ENCODE data around the gene AGAP4.
"Not testable (repeated sequence)": the region's sequence is repeated elsewhere in the genome, so short reads cannot be mapped to it uniquely, and the experiment has no call there.

Gene AGAP4

GRCh38 chr10:45817912-45818311 lies 29.4 kb downstream of the AGAP4 start:
- TF ChIP-seq FOXK2 (IDR thresholded peaks at IDR 0.05), result no peak
- TF ChIP-seq NFRKB (IDR thresholded peaks at IDR 0.05), result no peak
- TF ChIP-seq CTBP1 (IDR thresholded peaks at IDR 0.05; ENCODE audit: borderline replicate concordance), result no peak
- no peak for TF ChIP-seq SP1 (IDR thresholded peaks at IDR 0.05)
- TF ChIP-seq FOXA1 (IDR thresholded peaks at IDR 0.05), result no peak
- TF ChIP-seq HDGF (IDR thresholded peaks at IDR 0.05; ENCODE audit: borderline replicate concordance), result no peak
- TF ChIP-seq TARDBP (IDR thresholded peaks at IDR 0.05), result no peak
- TF ChIP-seq LEF1 (IDR thresholded peaks at IDR 0.05; ENCODE audit: borderline replicate concordance), result no peak
- no peak for TF ChIP-seq ARNT (IDR thresholded peaks at IDR 0.05)
- no peak for TF ChIP-seq ELF4 (IDR thresholded peaks at IDR 0.05)
- TF ChIP-seq SUZ12 (IDR thresholded peaks at IDR 0.05), result no peak
- CTCF ChIA-PET, result no interaction called here
- DNase-seq (ENCODE audit: extremely low spot score), result no peak
- POLR2A ChIA-PET, result no interaction called here

GRCh38 chr10:45817130-45817859 lies 30.0 kb downstream of the AGAP4 start:
- TF ChIP-seq LEF1 (IDR thresholded peaks at IDR 0.05; ENCODE audit: borderline replicate concordance) (no peak), SUZ12 (IDR thresholded peaks at IDR 0.05) (no peak), BHLHE40 (IDR thresholded peaks at IDR 0.05; ENCODE audit: borderline replicate concordance) (no peak), FOXK2 (IDR thresholded peaks at IDR 0.05) (no peak), ELF4 (IDR thresholded peaks at IDR 0.05) (no peak), TARDBP (IDR thresholded peaks at IDR 0.05) (no peak), SP1 (IDR thresholded peaks at IDR 0.05) (no peak), NFRKB (IDR thresholded peaks at IDR 0.05) (no peak), FOXA1 (IDR thresholded peaks at IDR 0.05) (no peak), FOXM1 (IDR thresholded peaks at IDR 0.05; ENCODE audit: borderline replicate concordance) (no peak)
- ChIA-PET POLR2A (no interaction called here), CTCF (no interaction called here)
- no peak for DNase-seq (ENCODE audit: extremely low spot score)

- DNase-seq (ENCODE audit: extremely low spot score); CTCF ChIA-PET; POLR2A ChIA-PET: not testable (repeated sequence)
Observed at GRCh38 chr10:45814146-45814545, 33.2 kb downstream of the AGAP4 start.

- POLR2A ChIA-PET; CTCF ChIA-PET; DNase-seq (ENCODE audit: extremely low spot score): not testable (repeated sequence)
Observed at GRCh38 chr10:45812959-45813358, 34.3 kb downstream of the AGAP4 start.

- no peak for TF ChIP-seq ELF4 (IDR thresholded peaks at IDR 0.05)
- no peak for TF ChIP-seq PKNOX1 (IDR thresholded peaks at IDR 0.05)
- TF ChIP-seq L3MBTL2 (conservative IDR thresholded peaks at IDR 0.05), result no peak
- TF ChIP-seq TARDBP (IDR thresholded peaks at IDR 0.05), result no peak
- TF ChIP-seq ZNF384 (IDR thresholded peaks at IDR 0.05), result no peak
- TF ChIP-seq CTBP1 (IDR thresholded peaks at IDR 0.05; ENCODE audit: borderline replicate concordance), result no peak
- TF ChIP-seq SP1 (IDR thresholded peaks at IDR 0.05), result no peak
- no peak for TF ChIP-seq BHLHE40 (IDR thresholded peaks at IDR 0.05; ENCODE audit: borderline replicate concordance)
- TF ChIP-seq FOXA1 (IDR thresholded peaks at IDR 0.05), result no peak
- no peak for TF ChIP-seq SUZ12 (IDR thresholded peaks at IDR 0.05)
- no peak for TF ChIP-seq ARNT (IDR thresholded peaks at IDR 0.05)
- no peak for TF ChIP-seq LEF1 (IDR thresholded peaks at IDR 0.05; ENCODE audit: borderline replicate concordance)
- no peak for TF ChIP-seq FOXM1 (IDR thresholded peaks at IDR 0.05; ENCODE audit: borderline replicate concordance)
- TF ChIP-seq FOXK2 (IDR thresholded peaks at IDR 0.05), result no peak
- no peak for TF ChIP-seq NFRKB (IDR thresholded peaks at IDR 0.05)
- TF ChIP-seq HDGF (IDR thresholded peaks at IDR 0.05; ENCODE audit: borderline replicate concordance), result no peak
- CTCF ChIA-PET, result no interaction called here
- POLR2A ChIA-PET, result no interaction called here
- no peak for DNase-seq (ENCODE audit: extremely low spot score)
Observed at GRCh38 chr10:45811075-45811474, 36.2 kb downstream of the AGAP4 start.

- ChIA-PET CTCF (interaction anchor here (0.6 kb wide), 1 partner anchor 177 kb away, joined by 3 read pairs; no protein-coding TSS in a partner anchor), POLR2A (no interaction called here)
- DNase-seq (ENCODE audit: extremely low spot score), result peak; percentile 16
- TF ChIP-seq CTBP1 (IDR thresholded peaks at IDR 0.05; ENCODE audit: borderline replicate concordance), result no peak
- no peak for TF ChIP-seq ELF4 (IDR thresholded peaks at IDR 0.05)
- TF ChIP-seq ZNF384 (IDR thresholded peaks at IDR 0.05), result no peak
- TF ChIP-seq FOXK2 (IDR thresholded peaks at IDR 0.05), result no peak
- no peak for TF ChIP-seq FOXM1 (IDR thresholded peaks at IDR 0.05; ENCODE audit: borderline replicate concordance)
- TF ChIP-seq L3MBTL2 (conservative IDR thresholded peaks at IDR 0.05), result no peak
- no peak for TF ChIP-seq TARDBP (IDR thresholded peaks at IDR 0.05)
- no peak for TF ChIP-seq PKNOX1 (IDR thresholded peaks at IDR 0.05)
- no peak for TF ChIP-seq SUZ12 (IDR thresholded peaks at IDR 0.05)
Observed at GRCh38 chr10:45809837-45810236, 37.5 kb downstream of the AGAP4 start.

GRCh38 chr10:45804996-45805395 lies 42.3 kb downstream of the AGAP4 start:
- DNase-seq (ENCODE audit: extremely low spot score); POLR2A ChIA-PET; CTCF ChIA-PET: not testable (repeated sequence)

GRCh38 chr10:45803060-45804010 lies 44.0 kb downstream of the AGAP4 start:
- CTCF ChIA-PET; DNase-seq (ENCODE audit: extremely low spot score); POLR2A ChIA-PET: not testable (repeated sequence)

- DNase-seq (ENCODE audit: extremely low spot score); POLR2A ChIA-PET: not testable (repeated sequence)
- CTCF ChIA-PET, result interaction anchor here (0.6 kb wide), 1 partner anchor 295 kb away, joined by 6 read pairs; no protein-coding TSS in a partner anchor
Observed at GRCh38 chr10:45794761-45795160, 52.5 kb downstream of the AGAP4 start.

GRCh38 chr10:45790694-45791426 lies 56.4 kb downstream of the AGAP4 start:
- POLR2A ChIA-PET; DNase-seq (ENCODE audit: extremely low spot score); CTCF ChIA-PET: not testable (repeated sequence)

GRCh38 chr10:45789991-45790390 lies 57.3 kb downstream of the AGAP4 start:
- CTCF ChIA-PET; DNase-seq (ENCODE audit: extremely low spot score); POLR2A ChIA-PET: not testable (repeated sequence)

All from HEK293T (cell line).